Measurements from ENCODE around the gene FLII. TPM values are rescaled to one million over a fixed set of nuclear protein-coding genes. Genes with fewer than 3 reads are reported as not detected.

The FLII gene
- total and polyA plus RNA-seq, 2 donors (not counting 3 experiments of a cell fraction or from before 2014, with no cell fraction given) = 397 to 582 TPM

DNA sequence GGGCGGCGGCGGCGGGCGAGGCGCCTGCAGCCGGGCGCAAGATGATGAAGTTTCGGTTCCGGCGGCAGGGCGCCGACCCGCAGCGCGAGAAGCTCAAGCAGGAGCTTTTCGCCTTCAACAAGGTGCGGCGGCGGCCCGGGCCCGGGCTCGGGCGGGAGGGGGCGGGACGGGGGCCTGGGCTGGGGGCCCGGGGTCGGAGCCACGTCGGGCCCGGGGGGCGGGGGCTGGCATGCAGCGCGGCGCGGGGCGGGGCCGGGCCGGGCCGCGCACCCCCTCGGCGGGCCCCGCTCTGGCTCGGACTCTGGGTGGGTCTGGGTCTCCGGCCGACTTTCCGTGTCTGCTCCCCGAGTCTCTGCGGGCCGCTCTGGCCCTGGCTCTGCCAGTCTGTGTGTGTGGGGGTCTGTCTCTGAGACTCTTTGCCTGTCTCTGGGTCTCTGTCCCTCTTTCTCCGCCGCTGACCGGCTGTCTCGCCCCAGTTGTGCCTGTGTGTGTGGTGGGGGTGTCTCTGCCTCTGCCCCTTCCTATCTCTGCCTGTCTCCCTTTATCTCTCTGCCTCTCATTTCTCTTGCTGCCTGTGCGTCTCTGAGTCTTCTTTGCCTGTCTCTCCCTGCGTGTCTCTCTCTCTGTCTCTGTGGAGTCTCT is 32.8 kb downstream of the FLII start:
- Histone ChIP-seq H3K9me1 (replicated peaks; ENCODE audit: control insufficient read depth, extremely low read depth, insufficient read depth, low read length) (no peaks in the 10 kb centered on the region), H3K9ac (replicated peaks; ENCODE audit: extremely low read depth, insufficient read depth, low read length) (peak overlapping the region; percentile 84), H4K20me1 (replicated peaks; ENCODE audit: control insufficient read depth, extremely low read depth, insufficient read depth, low read length) (no peaks in the 10 kb centered on the region), H3K4me3 (replicated peaks in 1 of 3; ENCODE audit: insufficient read depth in 1 of 3, low read depth in 1 of 3, low read length in 3 of 3) (peak overlapping the region; percentile 63 to 78 (median 68)), H2AFZ (ENCODE audit: low read depth, low read length) (peak overlapping the region; percentile 53), H3K27me3 (ENCODE audit: control insufficient read depth in 2 of 2, insufficient read depth in 2 of 2, low read length in 2 of 2) (no peaks in the 10 kb centered on the region), H3K79me2 (ENCODE audit: control insufficient read depth, insufficient read depth, low read length) (peaks cover 45% of the 10 kb centered on the region), H3K36me3 (ENCODE audit: control insufficient read depth in 2 of 2, extremely low read depth in 1 of 2, insufficient read depth in 2 of 2, low read length in 2 of 2) (no peaks in the 10 kb centered on the region), H3K27ac (ENCODE audit: insufficient read depth, low read depth, low read length) (peak overlapping the region; percentile 42), H3K4me2 (ENCODE audit: insufficient read depth, low read length) (peak overlapping the region; percentile 91), H3K9me3 (replicated peaks; ENCODE audit: control insufficient read depth, insufficient read depth, low read length) (no peaks in the 10 kb centered on the region), H3K4me1 (ENCODE audit: control insufficient read depth, extremely low read depth, insufficient read depth, low read length) (peaks cover 18% of the 10 kb centered on the region)
- ChIA-PET POLR2A (interaction anchor here (1.6 kb wide), 1 partner anchor 23 kb away, joined by 4 read pairs; no protein-coding TSS in a partner anchor), CTCF (interaction anchor here (0.9 kb wide), 1 partner anchor 23 kb away, joined by 3 read pairs; no protein-coding TSS in a partner anchor)
- intact Hi-C loops (cut with micrococcal nuclease) = loop anchor here (1.0 to 2.0 kb wide), 2 partner anchors 36 to 89 kb away; partner anchors contain the start of genes SMCR8 and TOP3A
- TF ChIP-seq JUN (IDR thresholded peaks at IDR 0.05; ENCODE audit: borderline replicate concordance, insufficient read depth, insufficient read length, low read depth) = no peak
- TF ChIP-seq, protein P1, sequence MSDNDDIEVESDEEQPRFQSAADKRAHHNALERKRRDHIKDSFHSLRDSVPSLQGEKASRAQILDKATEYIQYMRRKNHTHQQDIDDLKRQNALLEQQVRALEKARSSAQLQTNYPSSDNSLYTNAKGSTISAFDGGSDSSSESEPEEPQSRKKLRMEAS (IDR thresholded peaks at IDR 0.05; ENCODE audit: insufficient read depth, insufficient read length) = no peak
- peak; percentile 48 for TF ChIP-seq POLR2A (IDR thresholded peaks at IDR 0.05; ENCODE audit: low read depth, low read length)
- no peak for TF ChIP-seq EZH2 (IDR thresholded peaks at IDR 0.05; ENCODE audit: borderline replicate concordance, low read depth, low read length, severe bottlenecking)
- TF ChIP-seq POLR2AphosphoS5 (IDR thresholded peaks at IDR 0.05; ENCODE audit: insufficient read depth, low read depth, low read length) = peak; percentile 28
- DNase-seq (ENCODE audit: low read depth, low spot score) (peak; percentile 36), FAIRE-seq (peak; percentile 63)
- BruUV-seq (replicated peaks) = no TSS peak
- dilution Hi-C loops (cut with MboI; ENCODE audit: extremely low pct_ligation_motif_present, low sequenced_read_pairs) = no loop called here

DNA sequence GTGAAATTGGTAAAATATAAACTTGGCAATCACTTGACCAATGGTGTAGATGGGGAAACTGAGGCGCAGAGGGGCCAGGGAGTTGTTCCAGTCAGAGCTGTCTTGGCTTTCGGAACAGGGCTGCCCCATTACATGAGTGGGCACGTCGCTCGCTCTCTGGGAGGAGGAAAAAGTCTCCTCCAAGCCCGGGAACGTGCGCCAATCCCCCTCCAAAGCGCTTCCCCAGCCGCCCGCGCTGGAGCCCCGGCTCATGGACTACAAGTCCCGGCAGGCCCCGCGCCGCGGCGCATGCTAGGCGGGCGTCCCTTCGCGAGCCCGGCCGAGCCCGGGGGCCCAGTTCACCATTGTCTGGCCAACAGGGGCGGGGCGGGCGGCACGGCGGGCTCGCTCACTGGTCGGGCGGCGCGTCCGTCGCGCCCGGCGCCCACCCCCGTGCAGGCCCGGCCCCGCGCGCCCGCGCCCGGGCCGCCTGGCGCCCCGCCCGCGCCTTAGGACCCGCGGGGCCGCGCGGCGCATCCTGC is 33.4 kb downstream of the FLII start, which contains the start of gene LLGL1:
TSS of gene LLGL1 (plus strand) at position 515 of the 521 bp plus-strand sequence. CDS start 48 bp downstream, outside the sequence.
- TF ChIP-seq POLR2AphosphoS5 (IDR thresholded peaks at IDR 0.05; ENCODE audit: insufficient read depth, low read depth, low read length) = peak; percentile 30
- no peak for TF ChIP-seq FOS (IDR thresholded peaks at IDR 0.05; ENCODE audit: borderline replicate concordance, insufficient read depth, low read length)
- DNase-seq (ENCODE audit: low read depth, low spot score) = peak; percentile 91
- Histone ChIP-seq H4K20me1 (replicated peaks; ENCODE audit: control insufficient read depth, extremely low read depth, insufficient read depth, low read length) (no peaks in the 10 kb centered on the region), H3K79me2 (ENCODE audit: control insufficient read depth, insufficient read depth, low read length) (peaks cover 39% of the 10 kb centered on the region), H3K9me3 (replicated peaks; ENCODE audit: control insufficient read depth, insufficient read depth, low read length) (no peaks in the 10 kb centered on the region), H3K9me1 (replicated peaks; ENCODE audit: control insufficient read depth, extremely low read depth, insufficient read depth, low read length) (no peaks in the 10 kb centered on the region), H3K4me2 (ENCODE audit: insufficient read depth, low read length) (peak within 1 kb of the TSS; percentile 91), H3K27me3 (ENCODE audit: control insufficient read depth in 2 of 2, insufficient read depth in 2 of 2, low read length in 2 of 2) (no peaks in the 10 kb centered on the region), H2AFZ (ENCODE audit: low read depth, low read length) (peak within 1 kb of the TSS; percentile 63), H3K27ac (ENCODE audit: insufficient read depth, low read depth, low read length) (peak within 1 kb of the TSS; percentile 42), H3K4me1 (ENCODE audit: control insufficient read depth, extremely low read depth, insufficient read depth, low read length) (peaks cover 18% of the 10 kb centered on the region), H3K4me3 (replicated peaks in 1 of 3; ENCODE audit: insufficient read depth in 1 of 3, low read depth in 1 of 3, low read length in 3 of 3) (peak within 1 kb of the TSS; percentile 63 to 78 (median 68)), H3K36me3 (ENCODE audit: control insufficient read depth in 2 of 2, extremely low read depth in 1 of 2, insufficient read depth in 2 of 2, low read length in 2 of 2) (no peaks in the 10 kb centered on the region), H3K9ac (replicated peaks; ENCODE audit: extremely low read depth, insufficient read depth, low read length) (peak within 1 kb of the TSS; percentile 84)
- peak; percentile 84 for FAIRE-seq
- ChIA-PET POLR2A (interaction anchor here (1.6 kb wide), 1 partner anchor 23 kb away, joined by 4 read pairs; no protein-coding TSS in a partner anchor), CTCF (interaction anchor here (1.6 kb wide), 1 partner anchor 8 kb away, joined by 3 read pairs; no protein-coding TSS in a partner anchor)
- BruUV-seq (replicated peaks) = no TSS peak
- dilution Hi-C loops (cut with MboI; ENCODE audit: extremely low pct_ligation_motif_present, low sequenced_read_pairs) (no loop called here), intact Hi-C loops (cut with micrococcal nuclease) (loop anchor here (1.0 to 2.0 kb wide), 2 partner anchors 36 to 90 kb away; partner anchors contain the start of genes SMCR8 and TOP3A)

Measured in endothelial cell of umbilical vein (primary cell).